ENCODE results near the gene TBCEL.
A peak's percentile ranks its signal among the peaks of the same experiment; 100 is the strongest.

DNA sequence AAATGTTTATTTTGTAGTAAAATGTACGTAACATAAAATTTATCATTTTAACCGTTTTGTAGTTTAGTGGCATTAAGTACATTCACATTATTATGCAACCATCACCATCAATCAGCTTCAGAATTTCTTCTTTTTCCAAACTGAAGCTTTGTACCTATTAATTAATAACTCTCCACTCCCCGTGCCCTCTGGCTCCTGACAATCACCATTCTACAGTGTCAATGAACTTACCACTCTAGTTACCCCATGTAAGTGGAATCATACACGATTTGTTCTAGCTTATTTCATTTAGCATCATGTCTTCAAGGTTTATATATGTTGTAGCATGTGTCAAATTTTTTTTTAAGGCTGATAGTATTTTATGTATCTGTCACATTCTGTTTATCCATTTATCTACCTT, 9.7 kb downstream of the TBCEL start:
- no peak for TF ChIP-seq CTCF (IDR thresholded peaks at IDR 0.05; ENCODE audit: low read depth, low read length, missing input control)
- TF ChIP-seq REST (IDR thresholded peaks at IDR 0.05): no peak
- TF ChIP-seq, protein P1, sequence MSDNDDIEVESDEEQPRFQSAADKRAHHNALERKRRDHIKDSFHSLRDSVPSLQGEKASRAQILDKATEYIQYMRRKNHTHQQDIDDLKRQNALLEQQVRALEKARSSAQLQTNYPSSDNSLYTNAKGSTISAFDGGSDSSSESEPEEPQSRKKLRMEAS (IDR thresholded peaks at IDR 0.05): no peak
- TF ChIP-seq GABPA (IDR thresholded peaks at IDR 0.05 in 1 of 2, conservative IDR thresholded peaks at IDR 0.05 in 1 of 2): no peak
- peak in 1 of 2 donors; percentile 24 for TF ChIP-seq JUND (IDR thresholded peaks at IDR 0.05)
- peak; percentile 54 for TF ChIP-seq YY1 (IDR thresholded peaks at IDR 0.05)
- TF ChIP-seq EGR1 (IDR thresholded peaks at IDR 0.05; ENCODE audit: low read depth in 2 of 2): no peak
- TF ChIP-seq HNF4G (IDR thresholded peaks at IDR 0.05): peak; percentile 34
- no peak for TF ChIP-seq ZBTB33 (IDR thresholded peaks at IDR 0.05)
- no peak for TF ChIP-seq TAF1 (conservative IDR thresholded peaks at IDR 0.05)
- peak in 1 of 2 donors; percentile 41 for TF ChIP-seq RAD21 (IDR thresholded peaks at IDR 0.05)
- no peak for TF ChIP-seq ATF3 (IDR thresholded peaks at IDR 0.05)
- peak; percentile 39 for TF ChIP-seq NR2F2 (IDR thresholded peaks at IDR 0.05)
- peak; percentile 70 for TF ChIP-seq SP1 (IDR thresholded peaks at IDR 0.05)

Data from liver (tissue), 3 donors.